Ramos (cell line): Measurements from ENCODE around the gene TMEM259.
"Not testable (repeated sequence)": the region's sequence is repeated elsewhere in the genome, so short reads cannot be mapped to it uniquely, and the experiment has no call there.

Experiments used
- in situ Hi-C: fragments of 300-500 bp; cut with MboI; formaldehyde crosslinking; loops from one replicate; pipeline ENCODE4 v1.14.3; 2022; ENCODE audit warnings: low sequenced_read_pairs; ENCODE audit not compliant: unreplicated experiment

TMEM259 gene

DNA sequence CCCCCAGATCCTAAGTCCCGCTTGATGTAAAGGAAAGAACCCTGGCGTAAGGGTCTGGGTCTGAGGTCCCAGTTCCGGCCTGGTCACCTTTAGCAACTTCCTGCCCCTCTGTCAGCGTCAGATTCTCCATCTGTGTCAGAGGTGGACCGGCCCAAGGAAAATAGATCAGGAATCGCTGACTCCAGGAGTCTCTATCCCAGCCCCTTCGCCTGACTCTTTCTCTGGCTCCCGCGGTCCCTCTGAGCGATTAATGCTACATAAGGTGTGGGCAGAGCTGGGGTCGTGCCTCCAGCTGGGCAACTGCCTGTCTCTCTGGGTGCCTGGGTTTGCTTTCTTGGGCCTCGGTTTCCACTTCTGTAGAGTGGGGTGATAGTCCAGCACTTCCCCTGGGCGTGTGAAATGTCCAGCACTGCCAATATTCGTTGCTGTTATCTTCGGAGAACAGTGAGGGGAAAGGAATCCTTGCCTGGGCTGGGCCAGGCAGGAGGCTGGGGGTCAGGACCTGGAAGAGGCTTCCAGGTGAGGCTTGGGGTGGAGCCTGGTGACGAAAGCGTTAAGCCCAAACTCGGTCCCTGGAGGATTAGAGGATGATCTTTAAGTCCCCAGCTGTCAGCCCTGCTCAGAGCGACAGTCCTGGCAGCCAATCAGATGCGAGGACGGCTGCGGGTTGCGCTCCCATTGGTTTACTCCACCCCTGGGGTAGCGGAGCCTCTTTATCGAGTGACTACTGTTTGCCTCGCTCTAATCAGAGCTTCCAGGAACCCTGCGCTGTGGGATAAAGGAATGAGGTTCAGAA is 19.8 kb upstream of the TMEM259 start:
- in situ Hi-C loops = no loop called here

- in situ Hi-C loops = no loop called here
Measured at GRCh38 chr19:1039646-1040475, 18.9 kb upstream of the TMEM259 start, which contains the start of gene ABCA7. TSS of gene ABCA7 (plus strand) at chr19:1040107. CDS start at chr19:1041362, 1,255 bp downstream.

DNA sequence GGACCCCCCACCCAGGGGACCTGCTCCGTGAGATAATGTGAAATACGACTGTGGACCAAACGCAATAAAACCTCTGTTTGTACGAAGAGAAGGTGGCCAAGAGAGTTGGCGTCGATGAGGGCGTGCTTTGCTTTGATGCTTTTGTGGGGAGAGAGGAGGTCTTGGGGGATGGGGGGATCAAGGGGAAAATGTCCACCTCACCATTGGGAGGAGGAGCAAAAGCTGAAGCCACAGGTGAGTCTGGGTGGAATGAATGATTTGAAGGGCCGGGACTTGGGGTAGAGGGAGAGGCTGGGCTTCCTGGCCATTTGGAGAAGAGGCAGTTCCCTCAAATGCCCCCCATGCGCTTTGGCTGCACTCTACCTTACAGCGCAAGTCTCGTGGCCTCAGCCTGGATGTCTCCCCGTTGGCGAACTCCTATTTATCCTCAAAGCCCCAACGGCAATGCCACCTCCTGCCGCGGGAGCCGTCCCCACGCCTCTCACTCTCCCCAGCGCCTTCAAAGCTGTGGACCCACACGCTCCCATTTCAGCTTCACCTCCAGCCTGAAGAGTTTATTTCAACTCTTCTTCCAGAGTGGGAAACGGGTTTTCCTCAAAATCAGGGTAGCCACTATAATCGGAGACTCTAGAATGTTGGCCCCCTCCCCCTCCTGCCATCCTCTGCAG is 18.2 kb upstream of the TMEM259 start:
- in situ Hi-C loops = no loop called here

- in situ Hi-C loops = no loop called here
Measured at GRCh38 chr19:1037621-1038064, 16.7 kb upstream of the TMEM259 start.

- in situ Hi-C loops = no loop called here
Measured at GRCh38 chr19:1035998-1036621, 15.2 kb upstream of the TMEM259 start.

- in situ Hi-C loops = no loop called here
Measured at GRCh38 chr19:1032264-1032867, 11.4 kb upstream of the TMEM259 start.

- in situ Hi-C loops = no loop called here
Measured at GRCh38 chr19:1028062-1028926, 7.4 kb upstream of the TMEM259 start.

GRCh38 chr19:1027650-1028061 is 6.7 kb upstream of the TMEM259 start:
- in situ Hi-C loops = no loop called here

DNA sequence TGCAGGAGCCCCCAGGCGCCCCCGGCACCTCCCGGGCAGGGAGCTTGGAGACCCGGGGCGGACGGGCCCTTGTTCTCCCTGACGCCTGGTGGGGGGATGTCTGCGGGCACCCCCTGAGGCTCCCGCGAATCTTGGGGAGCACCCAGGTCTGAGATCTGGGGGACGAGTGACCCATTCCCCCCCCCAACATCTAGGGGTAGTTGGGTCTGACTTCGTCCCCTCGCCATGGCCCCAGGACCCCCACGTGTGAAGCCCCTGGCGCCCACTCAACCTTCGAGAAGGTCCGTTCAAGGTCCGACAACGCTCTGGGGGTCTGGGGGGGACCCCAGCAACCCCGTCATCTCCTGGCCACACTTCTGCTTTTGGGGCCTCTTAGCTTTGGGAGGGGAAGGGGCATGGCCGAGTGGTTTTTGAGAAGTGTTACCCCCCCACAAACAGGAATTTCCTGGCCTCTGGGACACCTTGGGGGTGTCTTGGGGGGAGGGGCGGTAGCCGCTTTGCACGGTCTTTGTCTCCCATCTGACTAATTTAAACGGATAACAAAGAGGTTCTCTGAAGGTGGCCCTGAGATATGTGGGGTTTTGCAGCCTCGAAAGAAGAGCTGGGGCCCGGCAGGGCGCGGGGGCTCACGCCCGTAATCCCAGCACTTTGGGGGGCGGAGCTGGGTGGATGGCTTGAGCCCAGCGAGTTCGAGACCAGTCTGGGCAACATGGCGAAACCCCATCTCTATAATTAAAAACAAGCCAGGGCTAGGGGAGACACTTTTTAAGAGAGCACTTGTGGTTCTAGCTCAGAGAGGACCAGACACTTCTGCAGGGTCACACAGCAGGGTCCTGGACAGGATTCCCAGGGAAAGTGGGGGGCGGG is 6.1 kb upstream of the TMEM259 start:
- in situ Hi-C loops = no loop called here

- in situ Hi-C loops = no loop called here
Measured at GRCh38 chr19:1025960-1026782, 5.2 kb upstream of the TMEM259 start, which contains the start of gene CNN2. TSS of gene CNN2 (plus strand) at chr19:1026608. CDS start at chr19:1026662, 54 bp downstream.

- in situ Hi-C loops = not testable (repeated sequence)
Measured at GRCh38 chr19:1025080-1025479, 4.2 kb upstream of the TMEM259 start.

DNA sequence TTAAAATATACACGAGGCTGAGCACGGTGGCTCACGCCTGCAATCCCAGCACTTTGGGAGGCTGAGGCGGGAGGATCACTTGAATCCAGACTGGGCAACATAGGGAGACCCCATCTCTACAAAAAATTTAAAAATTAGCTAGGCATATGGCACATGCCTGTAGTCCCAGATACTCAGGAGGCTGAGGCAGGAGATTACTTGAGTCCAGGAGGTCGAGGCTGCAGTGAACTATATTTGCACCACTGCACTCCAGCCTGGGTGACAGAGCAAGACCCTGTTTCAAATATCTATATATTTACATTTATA is 2.9 kb upstream of the TMEM259 start:
- in situ Hi-C loops = not testable (repeated sequence)

- in situ Hi-C loops = no loop called here
Measured at GRCh38 chr19:1019980-1020867, 699 bp downstream of the TMEM259 start.

DNA sequence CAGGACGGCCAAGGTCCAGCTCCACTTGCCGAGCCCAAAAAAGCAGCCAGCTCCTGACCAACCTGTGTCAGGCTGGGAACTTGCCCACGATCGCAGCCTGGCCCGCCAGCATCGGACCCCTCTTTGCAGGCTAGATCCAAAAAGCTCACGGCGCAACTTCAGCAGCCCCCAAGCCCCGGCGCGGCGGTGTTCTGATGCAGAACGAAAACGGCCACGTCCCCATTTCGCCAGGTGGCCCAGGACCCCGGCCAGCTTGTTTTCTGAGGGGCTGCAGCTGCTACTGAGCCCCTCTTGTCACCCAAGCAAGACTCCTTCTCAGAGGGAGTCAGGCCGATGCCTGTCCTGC is 1.3 kb downstream of the TMEM259 start:
- in situ Hi-C loops = no loop called here

GRCh38 chr19:1018932-1019615 is 1.8 kb downstream of the TMEM259 start:
- in situ Hi-C loops = no loop called here

- in situ Hi-C loops = no loop called here
Measured at GRCh38 chr19:1018393-1018792, 2.5 kb downstream of the TMEM259 start.
